Gastrocnemius medialis (tissue), 4 donors: ENCODE data around the gene KANSL1L.

ENCODE experiments used
- CTCF ChIP-seq, 5 experiments: fragments of 450-650 bp in 3 of 5; fragments of 200-600 bp in 2 of 5; sonication (generic) in 2 of 5; IDR thresholded peaks in 4 of 5; conservative IDR thresholded peaks in 1 of 5; 1 replicate in 4 of 5; 2 replicates in 1 of 5; pipeline ENCODE4 v1.5.1; 2016 to 2019; ENCODE audit warnings: antibody characterized with exemption in 5 of 5, mild to moderate bottlenecking in 3 of 5, moderate library complexity in 3 of 5
- POLR2A ChIP-seq, 2 donors: fragments of 450-650 bp; IDR thresholded peaks; one replicate each; pipeline ENCODE4 v1.6.1; 2017; ENCODE audit warnings: antibody characterized with exemption in 2 of 2, mild to moderate bottlenecking in 2 of 2, moderate library complexity in 2 of 2

GRCh38 chr2:210189452-210190138 is 18.4 kb upstream of the KANSL1L start:
- TF ChIP-seq CTCF (IDR thresholded peaks at IDR 0.05 in 4 of 5, conservative IDR thresholded peaks at IDR 0.05 in 1 of 5) (no peak), POLR2A (IDR thresholded peaks at IDR 0.05) (no peak)
